ENCODE measurements around the gene VRTN. TPM values are rescaled to one million over a fixed set of nuclear protein-coding genes. Genes with fewer than 3 reads are reported as not detected.

The VRTN gene
- total and polyA plus RNA-seq, 2 of the 8 experiments (the other 6 are each of a cell fraction or from before 2014, with no cell fraction given) = 133 to 148 TPM

- TF ChIP-seq, protein P1, sequence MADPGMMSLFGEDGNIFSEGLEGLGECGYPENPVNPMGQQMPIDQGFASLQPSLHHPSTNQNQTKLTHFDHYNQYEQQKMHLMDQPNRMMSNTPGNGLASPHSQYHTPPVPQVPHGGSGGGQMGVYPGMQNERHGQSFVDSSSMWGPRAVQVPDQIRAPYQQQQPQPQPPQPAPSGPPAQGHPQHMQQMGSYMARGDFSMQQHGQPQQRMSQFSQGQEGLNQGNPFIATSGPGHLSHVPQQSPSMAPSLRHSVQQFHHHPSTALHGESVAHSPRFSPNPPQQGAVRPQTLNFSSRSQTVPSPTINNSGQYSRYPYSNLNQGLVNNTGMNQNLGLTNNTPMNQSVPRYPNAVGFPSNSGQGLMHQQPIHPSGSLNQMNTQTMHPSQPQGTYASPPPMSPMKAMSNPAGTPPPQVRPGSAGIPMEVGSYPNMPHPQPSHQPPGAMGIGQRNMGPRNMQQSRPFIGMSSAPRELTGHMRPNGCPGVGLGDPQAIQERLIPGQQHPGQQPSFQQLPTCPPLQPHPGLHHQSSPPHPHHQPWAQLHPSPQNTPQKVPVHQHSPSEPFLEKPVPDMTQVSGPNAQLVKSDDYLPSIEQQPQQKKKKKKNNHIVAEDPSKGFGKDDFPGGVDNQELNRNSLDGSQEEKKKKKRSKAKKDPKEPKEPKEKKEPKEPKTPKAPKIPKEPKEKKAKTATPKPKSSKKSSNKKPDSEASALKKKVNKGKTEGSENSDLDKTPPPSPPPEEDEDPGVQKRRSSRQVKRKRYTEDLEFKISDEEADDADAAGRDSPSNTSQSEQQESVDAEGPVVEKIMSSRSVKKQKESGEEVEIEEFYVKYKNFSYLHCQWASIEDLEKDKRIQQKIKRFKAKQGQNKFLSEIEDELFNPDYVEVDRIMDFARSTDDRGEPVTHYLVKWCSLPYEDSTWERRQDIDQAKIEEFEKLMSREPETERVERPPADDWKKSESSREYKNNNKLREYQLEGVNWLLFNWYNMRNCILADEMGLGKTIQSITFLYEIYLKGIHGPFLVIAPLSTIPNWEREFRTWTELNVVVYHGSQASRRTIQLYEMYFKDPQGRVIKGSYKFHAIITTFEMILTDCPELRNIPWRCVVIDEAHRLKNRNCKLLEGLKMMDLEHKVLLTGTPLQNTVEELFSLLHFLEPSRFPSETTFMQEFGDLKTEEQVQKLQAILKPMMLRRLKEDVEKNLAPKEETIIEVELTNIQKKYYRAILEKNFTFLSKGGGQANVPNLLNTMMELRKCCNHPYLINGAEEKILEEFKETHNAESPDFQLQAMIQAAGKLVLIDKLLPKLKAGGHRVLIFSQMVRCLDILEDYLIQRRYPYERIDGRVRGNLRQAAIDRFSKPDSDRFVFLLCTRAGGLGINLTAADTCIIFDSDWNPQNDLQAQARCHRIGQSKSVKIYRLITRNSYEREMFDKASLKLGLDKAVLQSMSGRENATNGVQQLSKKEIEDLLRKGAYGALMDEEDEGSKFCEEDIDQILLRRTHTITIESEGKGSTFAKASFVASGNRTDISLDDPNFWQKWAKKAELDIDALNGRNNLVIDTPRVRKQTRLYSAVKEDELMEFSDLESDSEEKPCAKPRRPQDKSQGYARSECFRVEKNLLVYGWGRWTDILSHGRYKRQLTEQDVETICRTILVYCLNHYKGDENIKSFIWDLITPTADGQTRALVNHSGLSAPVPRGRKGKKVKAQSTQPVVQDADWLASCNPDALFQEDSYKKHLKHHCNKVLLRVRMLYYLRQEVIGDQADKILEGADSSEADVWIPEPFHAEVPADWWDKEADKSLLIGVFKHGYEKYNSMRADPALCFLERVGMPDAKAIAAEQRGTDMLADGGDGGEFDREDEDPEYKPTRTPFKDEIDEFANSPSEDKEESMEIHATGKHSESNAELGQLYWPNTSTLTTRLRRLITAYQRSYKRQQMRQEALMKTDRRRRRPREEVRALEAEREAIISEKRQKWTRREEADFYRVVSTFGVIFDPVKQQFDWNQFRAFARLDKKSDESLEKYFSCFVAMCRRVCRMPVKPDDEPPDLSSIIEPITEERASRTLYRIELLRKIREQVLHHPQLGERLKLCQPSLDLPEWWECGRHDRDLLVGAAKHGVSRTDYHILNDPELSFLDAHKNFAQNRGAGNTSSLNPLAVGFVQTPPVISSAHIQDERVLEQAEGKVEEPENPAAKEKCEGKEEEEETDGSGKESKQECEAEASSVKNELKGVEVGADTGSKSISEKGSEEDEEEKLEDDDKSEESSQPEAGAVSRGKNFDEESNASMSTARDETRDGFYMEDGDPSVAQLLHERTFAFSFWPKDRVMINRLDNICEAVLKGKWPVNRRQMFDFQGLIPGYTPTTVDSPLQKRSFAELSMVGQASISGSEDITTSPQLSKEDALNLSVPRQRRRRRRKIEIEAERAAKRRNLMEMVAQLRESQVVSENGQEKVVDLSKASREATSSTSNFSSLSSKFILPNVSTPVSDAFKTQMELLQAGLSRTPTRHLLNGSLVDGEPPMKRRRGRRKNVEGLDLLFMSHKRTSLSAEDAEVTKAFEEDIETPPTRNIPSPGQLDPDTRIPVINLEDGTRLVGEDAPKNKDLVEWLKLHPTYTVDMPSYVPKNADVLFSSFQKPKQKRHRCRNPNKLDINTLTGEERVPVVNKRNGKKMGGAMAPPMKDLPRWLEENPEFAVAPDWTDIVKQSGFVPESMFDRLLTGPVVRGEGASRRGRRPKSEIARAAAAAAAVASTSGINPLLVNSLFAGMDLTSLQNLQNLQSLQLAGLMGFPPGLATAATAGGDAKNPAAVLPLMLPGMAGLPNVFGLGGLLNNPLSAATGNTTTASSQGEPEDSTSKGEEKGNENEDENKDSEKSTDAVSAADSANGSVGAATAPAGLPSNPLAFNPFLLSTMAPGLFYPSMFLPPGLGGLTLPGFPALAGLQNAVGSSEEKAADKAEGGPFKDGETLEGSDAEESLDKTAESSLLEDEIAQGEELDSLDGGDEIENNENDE (IDR thresholded peaks at IDR 0.05; ENCODE audit: insufficient replicate concordance, low read length) = no peak
- TF ChIP-seq, protein P2, sequence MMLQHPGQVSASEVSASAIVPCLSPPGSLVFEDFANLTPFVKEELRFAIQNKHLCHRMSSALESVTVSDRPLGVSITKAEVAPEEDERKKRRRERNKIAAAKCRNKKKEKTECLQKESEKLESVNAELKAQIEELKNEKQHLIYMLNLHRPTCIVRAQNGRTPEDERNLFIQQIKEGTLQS (IDR thresholded peaks at IDR 0.05; ENCODE audit: insufficient read depth, low read depth, low read length) = no peak
- TF ChIP-seq FOSL1 (IDR thresholded peaks at IDR 0.05; ENCODE audit: insufficient read depth, low read depth, low read length) (no peak), POLR2AphosphoS5 (IDR thresholded peaks at IDR 0.05; ENCODE audit: low read depth, low read length) (no peak), SP1 (IDR thresholded peaks at IDR 0.05; ENCODE audit: low read depth, low read length) (no peak), JUN (IDR thresholded peaks at IDR 0.05; ENCODE audit: low read depth, low read length) (no peak), GABPA (IDR thresholded peaks at IDR 0.05; ENCODE audit: borderline replicate concordance, insufficient read depth, low read length) (no peak), POLR2A (IDR thresholded peaks at IDR 0.05; ENCODE audit: control extremely low read depth in 1 of 2, low read depth in 2 of 2, low read length in 2 of 2) (no peak), KDM1A (IDR thresholded peaks at IDR 0.05; ENCODE audit: borderline replicate concordance, low read length) (no peak), SIN3A (conservative IDR thresholded peaks at IDR 0.05 in 1 of 2, IDR thresholded peaks at IDR 0.05 in 1 of 2; ENCODE audit: low read depth in 1 of 2, low read length in 2 of 2) (no peak), KDM5A (IDR thresholded peaks at IDR 0.05; ENCODE audit: low read length) (no peak), ZNF274 (IDR thresholded peaks at IDR 0.05; ENCODE audit: borderline replicate concordance, extremely low read depth, low read length) (no peak)
These were observed 56.2 kb downstream of the VRTN start (continued) for GRCh38 chr14:74404435-74404834.
